ENCODE results near the gene DNAH5. TPM values are rescaled to one million over a fixed set of nuclear protein-coding genes. Genes with fewer than 3 reads are reported as not detected.

DNAH5 gene
- total and polyA plus RNA-seq, 2 of the 13 experiments (the other 11 are each of a cell fraction or from before 2014, with no cell fraction given): 0.09 TPM

DNA sequence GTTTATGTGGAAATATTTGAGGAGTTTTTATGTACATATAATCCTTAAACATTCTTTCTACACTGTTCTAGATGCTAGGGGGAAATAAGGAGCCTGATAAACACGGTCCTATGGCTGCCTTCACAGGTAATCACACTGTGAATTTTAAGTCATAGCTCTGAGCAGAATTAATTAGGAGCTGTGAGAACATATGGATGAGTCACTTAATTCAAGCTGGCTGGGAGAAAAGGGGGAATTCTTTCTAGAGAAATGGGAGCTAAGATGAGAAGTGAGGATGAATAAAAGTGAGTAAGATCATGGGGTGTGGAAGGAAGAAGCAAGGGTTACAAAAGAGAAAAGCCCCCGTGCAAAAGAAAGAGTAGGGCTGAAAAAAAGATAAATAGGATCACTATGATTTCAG lies 290.8 kb downstream of the DNAH5 start (continued):
- TF ChIP-seq, protein P1, sequence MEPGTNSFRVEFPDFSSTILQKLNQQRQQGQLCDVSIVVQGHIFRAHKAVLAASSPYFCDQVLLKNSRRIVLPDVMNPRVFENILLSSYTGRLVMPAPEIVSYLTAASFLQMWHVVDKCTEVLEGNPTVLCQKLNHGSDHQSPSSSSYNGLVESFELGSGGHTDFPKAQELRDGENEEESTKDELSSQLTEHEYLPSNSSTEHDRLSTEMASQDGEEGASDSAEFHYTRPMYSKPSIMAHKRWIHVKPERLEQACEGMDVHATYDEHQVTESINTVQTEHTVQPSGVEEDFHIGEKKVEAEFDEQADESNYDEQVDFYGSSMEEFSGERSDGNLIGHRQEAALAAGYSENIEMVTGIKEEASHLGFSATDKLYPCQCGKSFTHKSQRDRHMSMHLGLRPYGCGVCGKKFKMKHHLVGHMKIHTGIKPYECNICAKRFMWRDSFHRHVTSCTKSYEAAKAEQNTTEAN (CRISPR knock-in tag; conservative IDR thresholded peaks at IDR 0.05): no peak
- TF ChIP-seq RAD51 (IDR thresholded peaks at IDR 0.05; ENCODE audit: borderline replicate concordance): no peak
- TF ChIP-seq, protein P2, sequence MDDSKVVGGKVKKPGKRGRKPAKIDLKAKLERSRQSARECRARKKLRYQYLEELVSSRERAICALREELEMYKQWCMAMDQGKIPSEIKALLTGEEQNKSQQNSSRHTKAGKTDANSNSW (CRISPR knock-in tag; IDR thresholded peaks at IDR 0.05; ENCODE audit: borderline replicate concordance): no peak
- TF ChIP-seq, protein P3, sequence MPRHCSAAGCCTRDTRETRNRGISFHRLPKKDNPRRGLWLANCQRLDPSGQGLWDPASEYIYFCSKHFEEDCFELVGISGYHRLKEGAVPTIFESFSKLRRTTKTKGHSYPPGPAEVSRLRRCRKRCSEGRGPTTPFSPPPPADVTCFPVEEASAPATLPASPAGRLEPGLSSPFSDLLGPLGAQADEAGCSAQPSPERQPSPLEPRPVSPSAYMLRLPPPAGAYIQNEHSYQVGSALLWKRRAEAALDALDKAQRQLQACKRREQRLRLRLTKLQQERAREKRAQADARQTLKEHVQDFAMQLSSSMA (CRISPR knock-in tag; IDR thresholded peaks at IDR 0.05): no peak

DNA sequence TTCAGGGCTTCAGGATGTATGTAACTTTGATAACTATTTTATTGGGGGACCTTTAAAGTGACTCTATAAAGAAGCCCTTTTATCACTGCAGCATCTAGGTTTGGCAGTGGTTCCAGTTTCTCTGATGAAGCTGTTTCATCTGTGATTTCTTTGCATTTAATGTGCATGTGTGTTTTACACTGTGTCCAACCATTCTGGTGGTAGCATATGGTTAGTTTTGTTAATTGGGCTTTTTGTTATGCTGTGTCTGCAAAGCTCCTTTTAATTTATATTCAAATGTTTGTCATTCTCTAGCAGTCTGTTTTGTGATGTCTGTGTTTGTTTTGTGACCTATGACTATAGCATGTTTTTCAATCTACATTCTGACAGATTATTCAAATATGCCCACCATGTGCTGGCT lies 294.8 kb downstream of the DNAH5 start:
- CTCF ChIA-PET (ENCODE audit: low intra/inter-chr PET ratio, low total read pairs): no interaction called here
- Histone ChIP-seq H3K4me3 (replicated peaks in 1 of 3; ENCODE audit: insufficient read depth in 1 of 3, low read depth in 2 of 3, low read length in 3 of 3) (no peak overlapping the region), H3K4me1 (ENCODE audit: insufficient read depth, low read length) (no peaks in the 10 kb centered on the region), H3K27ac (ENCODE audit: extremely low read length, insufficient read depth, low read length) (no peak overlapping the region), H3K79me2 (ENCODE audit: insufficient read depth, low read length) (no peaks in the 10 kb centered on the region), H3K36me3 (replicated peaks in 1 of 2; ENCODE audit: control insufficient read depth in 1 of 2, insufficient read depth in 2 of 2, low read length in 2 of 2) (no peaks in the 10 kb centered on the region), H3K9me3 (ENCODE audit: low read length) (peaks cover 79% of the 10 kb centered on the region), H3K4me2 (ENCODE audit: low read depth, low read length) (no peak overlapping the region), H3K9ac (ENCODE audit: insufficient read depth, low read depth, low read length) (no peak overlapping the region), H4K20me1 (ENCODE audit: insufficient read depth, low read length) (no peaks in the 10 kb centered on the region), H3K27me3 (ENCODE audit: control insufficient read depth in 1 of 2, insufficient read depth in 2 of 2, low read length in 2 of 2) (no peaks in the 10 kb centered on the region), H2AFZ (ENCODE audit: low read length) (no peak overlapping the region)
- no peak for FAIRE-seq
- BruUV-seq (replicated peaks): no TSS peak
- POLR2A ChIA-PET: no interaction called here
- no peak for ATAC-seq
- intact Hi-C loops (cut with micrococcal nuclease; ENCODE audit: unreplicated experiment): no loop called here
- no peak for DNase-seq (ENCODE audit: low spot score)
- TF ChIP-seq, protein P4, sequence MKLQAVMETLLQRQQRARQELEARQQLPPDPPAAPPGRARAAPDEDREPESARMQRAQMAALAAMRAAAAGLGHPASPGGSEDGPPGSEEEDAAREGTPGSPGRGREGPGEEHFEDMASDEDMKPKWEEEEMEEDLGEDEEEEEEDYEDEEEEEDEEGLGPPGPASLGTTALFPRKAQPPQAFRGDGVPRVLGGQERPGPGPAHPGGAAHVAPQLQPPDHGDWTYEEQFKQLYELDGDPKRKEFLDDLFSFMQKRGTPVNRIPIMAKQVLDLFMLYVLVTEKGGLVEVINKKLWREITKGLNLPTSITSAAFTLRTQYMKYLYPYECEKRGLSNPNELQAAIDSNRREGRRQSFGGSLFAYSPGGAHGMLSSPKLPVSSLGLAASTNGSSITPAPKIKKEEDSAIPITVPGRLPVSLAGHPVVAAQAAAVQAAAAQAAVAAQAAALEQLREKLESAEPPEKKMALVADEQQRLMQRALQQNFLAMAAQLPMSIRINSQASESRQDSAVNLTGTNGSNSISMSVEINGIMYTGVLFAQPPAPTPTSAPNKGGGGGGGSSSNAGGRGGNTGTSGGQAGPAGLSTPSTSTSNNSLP (IDR thresholded peaks at IDR 0.05; ENCODE audit: low read depth, low read length): no peak
- TF ChIP-seq ZNF615 (CRISPR knock-in tag; IDR thresholded peaks at IDR 0.05; ENCODE audit: borderline replicate concordance): no peak
- no peak for TF ChIP-seq TAF15 (IDR thresholded peaks at IDR 0.05; ENCODE audit: low read depth, low read length, poor library complexity, severe bottlenecking)
- no peak for TF ChIP-seq MEF2D (CRISPR knock-in tag; IDR thresholded peaks at IDR 0.05)
- TF ChIP-seq, protein P5, sequence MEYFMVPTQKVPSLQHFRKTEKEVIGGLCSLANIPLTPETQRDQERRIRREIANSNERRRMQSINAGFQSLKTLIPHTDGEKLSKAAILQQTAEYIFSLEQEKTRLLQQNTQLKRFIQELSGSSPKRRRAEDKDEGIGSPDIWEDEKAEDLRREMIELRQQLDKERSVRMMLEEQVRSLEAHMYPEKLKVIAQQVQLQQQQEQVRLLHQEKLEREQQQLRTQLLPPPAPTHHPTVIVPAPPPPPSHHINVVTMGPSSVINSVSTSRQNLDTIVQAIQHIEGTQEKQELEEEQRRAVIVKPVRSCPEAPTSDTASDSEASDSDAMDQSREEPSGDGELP (IDR thresholded peaks at IDR 0.05; ENCODE audit: borderline replicate concordance, low read depth): no peak
- in situ Hi-C loops (cut with HindIII; ENCODE audit: extremely low pct_ligation_motif_present, low pct_unique_long_range_greater_than_20kb): no loop called here
